ENCODE results near the gene DKK2.

The DKK2 gene

GRCh38 chr4:107035819-107036583, at the start of gene DKK2:
TSS of gene DKK2 (minus strand) at chr4:107036313. CDS start at chr4:107035591, 722 bp downstream.
- DNase-seq = no peak

GRCh38 chr4:107077192-107077591, 41.1 kb upstream of the DKK2 start:
- DNase-seq = no peak

- no peak for DNase-seq
Measured at GRCh38 chr4:107072836-107073736, 37.0 kb upstream of the DKK2 start.

- DNase-seq = no peak
Measured at GRCh38 chr4:107071108-107071507, 35.0 kb upstream of the DKK2 start.

- no peak for DNase-seq
Measured at GRCh38 chr4:107069049-107069448, 32.9 kb upstream of the DKK2 start.

GRCh38 chr4:107068116-107068515, 32.0 kb upstream of the DKK2 start:
- no peak for DNase-seq

- no peak for DNase-seq
Measured at GRCh38 chr4:107066621-107067020, 30.5 kb upstream of the DKK2 start.

GRCh38 chr4:107065201-107065600, 29.1 kb upstream of the DKK2 start:
- no peak for DNase-seq

- no peak for DNase-seq
Measured at GRCh38 chr4:107060388-107060787, 24.3 kb upstream of the DKK2 start.

GRCh38 chr4:107058828-107059227, 22.7 kb upstream of the DKK2 start:
- no peak for DNase-seq

GRCh38 chr4:107050525-107051135, 14.5 kb upstream of the DKK2 start:
- DNase-seq = no peak

GRCh38 chr4:107046261-107046660, 10.1 kb upstream of the DKK2 start:
- no peak for DNase-seq

GRCh38 chr4:107044170-107044569, 8.1 kb upstream of the DKK2 start:
- no peak for DNase-seq

GRCh38 chr4:107037199-107037584, 1.1 kb upstream of the DKK2 start:
- no peak for DNase-seq

- no peak for DNase-seq
Measured at GRCh38 chr4:107036584-107037198, 578 bp upstream of the DKK2 start.

GRCh38 chr4:107034996-107035818, 906 bp downstream of the DKK2 start:
- DNase-seq = no peak

- DNase-seq = no peak
Measured at GRCh38 chr4:107034091-107034995, 1.8 kb downstream of the DKK2 start.

- DNase-seq = no peak
Measured at GRCh38 chr4:107027379-107027778, 8.7 kb downstream of the DKK2 start.

GRCh38 chr4:107018344-107018735, 17.8 kb downstream of the DKK2 start:
- no peak for DNase-seq

GRCh38 chr4:107017443-107018343, 18.4 kb downstream of the DKK2 start:
- no peak for DNase-seq
